Right cardiac atrium (tissue), 5 donors: ENCODE results near the gene WNT11. TPM values are rescaled to one million over a fixed set of nuclear protein-coding genes. Genes with fewer than 3 reads are reported as not detected.

ENCODE experiments used
- ATAC-seq, 2 donors: fragments of 200-7000 bp; cut with Tn5 transposase; one replicate each; pipeline versions ENCODE4 v1.8.0 to v1.9.1; 2020; ENCODE audit warnings: moderate library complexity in 2 of 2, mild to moderate bottlenecking in 1 of 2
- DNase-seq, 3 donors: peaks; one replicate each; pipeline ENCODE4 v3.0.0-alpha.2; 2020
- H3K27ac ChIP-seq: one replicate; pipeline ENCODE4 v1.5.1; 2013; ENCODE audit warnings: mild to moderate bottlenecking, low read length, control low read depth, moderate library complexity
- H3K27me3 ChIP-seq: one replicate; pipeline ENCODE4 v1.6.1; 2013; ENCODE audit not compliant: control insufficient read depth, insufficient read depth
- H3K4me1 ChIP-seq: one replicate; pipeline ENCODE4 v1.6.1; 2013; ENCODE audit warnings: low read length; ENCODE audit not compliant: control insufficient read depth, insufficient read depth
- H3K4me3 ChIP-seq: one replicate; pipeline ENCODE4 v1.5.1; 2013; ENCODE audit warnings: low read length, control low read depth
- H3K9me3 ChIP-seq: one replicate; pipeline ENCODE4 v1.6.1; 2013; ENCODE audit warnings: low read length; ENCODE audit not compliant: control insufficient read depth
- WGBS: extraction: QIAGEN DNeasy Blood & Tissue Kit; methylation state at CpG from one replicate; pipeline ENCODE4 v1.1.7; 2013; 5-methylcytosine and 5-hydroxymethylcytosine counted together
- intact Hi-C, 4 donors: fragments of 100-400 bp; cut with DNase I; formaldehyde crosslinking; loops; one replicate each; pipeline versions ENCODE4 v1.11.0 to v1.14.0; 2022 to 2023
- polyA plus RNA-seq: library from polyadenylated mRNA; stranded (reverse); fragments of 200-250 nt; gene quantifications from one replicate; pipeline ENCODE4 v1.2.3, GENCODE V29; 2013
- total RNA-seq, 4 donors: library from RNA; stranded (reverse); fragmentation: NEBNext Ultra II Directional; extraction: Animal tissue kit (Norgen Biotek cat#: 25700); gene quantifications; one replicate each; pipeline ENCODE4 v1.2.1, GENCODE V29; 2021
- donor health status: healthy with polysubstance abuse.
- donor health status: DM: no; HTN: yes; CAD: no.
- donor health status: DM: no; HTN: no; CAD: no.
- donor health status: DM: no; HTN: yes; CAD: no; lungs with severe emphysema.
- donor health status: DM: yes; HTN: yes; CAD: no.

Gene WNT11
- total and polyA plus RNA-seq, 5 donors = 2.1 to 7.1 (median 2.9) TPM

GRCh38 chr11:76167590-76167989 lies 38.7 kb downstream of the WNT11 start:
- 54% methylated on average over 13 of the region's 13 CpGs for WGBS
- Histone ChIP-seq H3K9me3 (no peaks in the 10 kb centered on the region), H3K4me1 (no peaks in the 10 kb centered on the region), H3K27ac (no peak overlapping the region), H3K27me3 (no peaks in the 10 kb centered on the region), H3K4me3 (no peak overlapping the region)
- ATAC-seq (no peak), DNase-seq (no peak)
- intact Hi-C loops = no loop called here

DNA sequence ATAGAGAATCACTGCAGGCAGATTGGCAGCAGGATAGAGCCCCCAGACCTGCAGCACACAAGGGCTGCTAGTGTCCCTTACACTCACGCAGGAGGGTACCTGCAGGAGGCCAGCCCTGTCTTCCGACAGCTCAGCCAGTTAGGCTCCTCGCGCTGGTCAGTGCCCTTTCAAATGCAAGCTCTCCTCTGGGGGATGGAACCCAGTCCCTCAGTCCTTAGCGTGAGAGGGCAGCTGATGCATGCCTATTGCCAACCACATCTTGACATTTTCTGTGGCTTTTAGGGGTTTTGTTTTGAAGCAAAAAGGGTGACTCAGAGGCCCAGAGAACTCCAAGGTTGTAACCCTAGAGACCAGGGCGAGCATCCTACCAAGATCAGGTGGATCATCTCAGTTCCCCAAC lies 40.0 kb downstream of the WNT11 start:
- WGBS = 85% methylated on average over 6 of the region's 6 CpGs
- no peak for ATAC-seq
- no peaks in the 10 kb centered on the region for H3K27me3 ChIP-seq
- intact Hi-C loops = no loop called here
- no peaks in the 10 kb centered on the region for H3K9me3 ChIP-seq
- no peak for DNase-seq
- peaks cover 2% of the 10 kb centered on the region for H3K4me1 ChIP-seq
- no peak overlapping the region for H3K27ac ChIP-seq
- no peak overlapping the region for H3K4me3 ChIP-seq

GRCh38 chr11:76164861-76165751 lies 41.2 kb downstream of the WNT11 start:
- DNase-seq = peak in 1 of 3 donors; percentile 48
- intact Hi-C loops = no loop called here
- Histone ChIP-seq H3K27ac (no peak overlapping the region), H3K4me3 (no peak overlapping the region), H3K4me1 (peaks cover 2% of the 10 kb centered on the region), H3K9me3 (no peaks in the 10 kb centered on the region), H3K27me3 (no peaks in the 10 kb centered on the region)
- no peak for ATAC-seq
- 90% methylated on average over 50 of the region's 50 CpGs for WGBS

DNA sequence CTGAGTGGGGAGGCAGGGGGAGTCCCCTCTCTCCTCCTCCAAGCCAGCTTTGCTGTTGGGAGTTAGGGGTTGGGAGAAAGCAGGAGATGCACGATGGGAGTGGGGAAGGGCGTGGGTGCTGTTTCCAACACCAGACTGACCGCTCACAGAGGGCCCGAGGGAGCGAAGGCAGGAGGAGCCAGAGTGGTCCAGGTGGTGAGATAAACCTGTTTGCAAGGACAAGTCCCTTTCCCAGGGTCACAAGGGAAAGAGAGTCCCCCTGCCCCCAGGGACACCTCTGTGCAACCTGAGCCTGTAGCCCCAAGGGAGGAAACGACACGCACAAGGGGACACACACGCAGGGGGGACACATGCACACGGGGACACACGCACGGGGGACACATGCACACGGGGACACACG lies 42.2 kb downstream of the WNT11 start:
- ATAC-seq (no peak), DNase-seq (peak in 1 of 3 donors; percentile 16)
- Histone ChIP-seq H3K9me3 (no peaks in the 10 kb centered on the region), H3K27me3 (no peaks in the 10 kb centered on the region), H3K4me3 (no peak overlapping the region), H3K27ac (no peak overlapping the region), H3K4me1 (peaks cover 2% of the 10 kb centered on the region)
- WGBS = 86% methylated on average over 13 of the region's 13 CpGs
- intact Hi-C loops = no loop called here

- Histone ChIP-seq H3K9me3 (no peaks in the 10 kb centered on the region), H3K27ac (no peak overlapping the region), H3K27me3 (no peaks in the 10 kb centered on the region), H3K4me1 (peaks cover 2% of the 10 kb centered on the region), H3K4me3 (no peak overlapping the region)
- ATAC-seq (no peak), DNase-seq (peak in 1 of 3 donors; percentile 53)
- WGBS = 89% methylated on average over 11 of the region's 11 CpGs
- intact Hi-C loops = no loop called here
These were observed 42.9 kb downstream of the WNT11 start for GRCh38 chr11:76163289-76163880.

- no peaks in the 10 kb centered on the region for H3K27me3 ChIP-seq
- no peaks in the 10 kb centered on the region for H3K9me3 ChIP-seq
- ATAC-seq = no peak
- DNase-seq = peak in 1 of 3 donors; percentile 40
- H3K27ac ChIP-seq = no peak overlapping the region
- 89% methylated on average over 15 of the region's 15 CpGs for WGBS
- intact Hi-C loops = no loop called here
- H3K4me3 ChIP-seq = no peak overlapping the region
- peaks cover 2% of the 10 kb centered on the region for H3K4me1 ChIP-seq
These were observed 43.7 kb downstream of the WNT11 start for GRCh38 chr11:76162336-76163288.

- ATAC-seq (peak; percentile 71 to 75), DNase-seq (peak; percentile 55 to 83 (median 82))
- H3K27me3 ChIP-seq = no peaks in the 10 kb centered on the region
- no peaks in the 10 kb centered on the region for H3K9me3 ChIP-seq
- intact Hi-C loops = no loop called here
- H3K4me3 ChIP-seq = peak overlapping the region; percentile 9
- peaks cover 2% of the 10 kb centered on the region for H3K4me1 ChIP-seq
- WGBS = 8% methylated on average over 24 of the region's 24 CpGs
- H3K27ac ChIP-seq = no peak overlapping the region
These were observed 44.9 kb downstream of the WNT11 start for GRCh38 chr11:76161261-76161961.

DNA sequence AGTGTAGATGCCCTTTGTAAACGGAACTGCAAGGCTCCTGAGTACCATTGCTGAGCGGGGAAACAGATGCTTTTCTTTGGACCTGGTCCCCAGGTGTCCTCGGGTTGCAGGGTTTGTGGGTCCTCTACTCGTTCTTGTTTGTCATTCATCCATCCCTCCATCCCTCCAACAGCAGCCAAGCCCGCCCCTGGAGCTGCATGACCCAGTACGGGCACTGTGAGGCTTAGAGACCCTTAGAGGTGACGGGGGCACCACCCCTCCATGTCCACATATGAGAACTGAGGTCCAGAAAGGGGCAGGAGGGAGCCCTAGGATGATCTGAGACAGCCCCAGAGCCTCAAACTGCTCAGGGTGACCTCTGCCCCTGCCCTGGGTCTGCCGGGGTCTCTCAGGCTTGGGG lies 45.4 kb downstream of the WNT11 start:
- Histone ChIP-seq H3K9me3 (no peaks in the 10 kb centered on the region), H3K27me3 (no peaks in the 10 kb centered on the region), H3K4me1 (peaks cover 2% of the 10 kb centered on the region), H3K4me3 (no peak overlapping the region), H3K27ac (no peak overlapping the region)
- WGBS = 75% methylated on average over 8 of the region's 8 CpGs
- DNase-seq (no peak), ATAC-seq (no peak)
- intact Hi-C loops = no loop called here

DNA sequence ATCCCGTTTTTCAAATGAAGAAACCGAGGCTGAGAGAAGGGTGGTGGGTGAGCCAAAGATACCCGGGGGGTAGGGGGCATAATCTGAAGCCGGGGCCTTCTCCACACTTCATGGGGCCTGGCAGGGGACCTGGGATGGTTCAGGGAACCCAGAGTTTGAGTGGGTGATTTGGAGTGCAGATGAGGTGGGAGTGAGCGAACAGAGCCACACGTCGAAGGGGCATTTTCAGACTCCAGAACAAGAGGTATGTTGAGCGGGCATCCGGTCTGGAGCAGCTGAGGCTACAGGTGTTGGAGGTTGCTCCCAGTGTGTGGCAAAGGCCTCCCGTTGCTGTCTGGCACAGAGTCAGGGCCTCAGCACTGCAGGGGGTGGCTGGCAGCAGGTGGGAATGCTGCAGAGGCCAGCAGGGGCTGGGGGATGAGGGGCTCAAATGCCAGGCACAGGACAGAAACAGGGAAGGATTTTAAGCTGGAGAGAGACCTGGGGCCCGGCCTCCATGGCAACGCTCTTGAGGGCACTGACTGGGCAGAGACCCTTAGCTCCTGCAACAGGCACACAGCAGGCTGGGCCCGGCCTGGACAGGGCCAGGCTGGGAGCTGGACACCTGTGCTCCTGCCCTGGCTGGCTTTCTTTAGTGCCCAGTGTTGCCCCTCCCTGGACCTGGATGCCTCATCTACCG lies 46.2 kb downstream of the WNT11 start:
- Histone ChIP-seq H3K9me3 (no peaks in the 10 kb centered on the region), H3K4me3 (no peak overlapping the region), H3K4me1 (peaks cover 2% of the 10 kb centered on the region), H3K27me3 (no peaks in the 10 kb centered on the region), H3K27ac (no peak overlapping the region)
- ATAC-seq (no peak), DNase-seq (peak in 1 of 3 donors; percentile 46)
- intact Hi-C loops = loop anchor here in 1 of 4 donors (10.0 kb wide), 1 partner anchor 355 kb away; no protein-coding TSS in a partner anchor
- 88% methylated on average over 14 of the region's 14 CpGs for WGBS
